Endothelial cell of umbilical vein (primary cell): ENCODE data around the gene C13orf46. TPM values are rescaled to one million over a fixed set of nuclear protein-coding genes. Genes with fewer than 3 reads are reported as not detected.

Experiments
- BruUV-seq: library from RNA; stranded (reverse); fragments of 400-500 nt; replicated peaks from 2 replicates; lab custom pipeline; 2021; lab: Mats Ljungman, UMichigan
- CTCF ChIA-PET: fragments of 300-600, 350-600 bp; sonication (Branson Sonifier 250); formaldehyde crosslinking; loops from one replicate; lab custom pipeline; 2021; ENCODE audit warnings: antibody characterized with exemption, inconsistent platforms; lab: Charles Lee
- POLR2A ChIA-PET: fragments of 300-600, 350-600 bp; sonication (Branson Sonifier 250); formaldehyde crosslinking; loops from one replicate; lab custom pipeline; 2021; ENCODE audit warnings: antibody characterized with exemption, inconsistent platforms; lab: Charles Lee
- DNase-seq: peaks from one replicate; pipeline ENCODE4 v3.0.0-alpha.2; 2011; ENCODE audit warnings: low read depth, low spot score
- FAIRE-seq: peaks from 2 replicates; lab custom pipeline; 2011; peaks lifted over from hg19 to GRCh38; lab: Jason Lieb, UNC
- H2AFZ ChIP-seq: 2 replicates; pipeline ENCODE4 v1.6.0; 2012; ENCODE audit warnings: low read depth, low read length, control low read depth, inconsistent platforms
- H3K27ac ChIP-seq: 2 replicates; pipeline ENCODE4 v1.5.1; 2011; ENCODE audit warnings: low read depth, mild to moderate bottlenecking, control low read depth, low read length, moderate library complexity; ENCODE audit not compliant: insufficient read depth
- H3K27me3 ChIP-seq, 2 experiments: 2 replicates each; pipeline versions ENCODE4 v1.6.0 to v1.6.1; 2011; ENCODE audit warnings: low read length in 2 of 2, mixed read lengths in 1 of 2; ENCODE audit not compliant: control insufficient read depth in 2 of 2, insufficient read depth in 2 of 2
- H3K36me3 ChIP-seq, 2 experiments: 2 replicates in 1 of 2; 3 replicates in 1 of 2; pipeline ENCODE4 v1.5.1; 2011; ENCODE audit warnings: low read length in 2 of 2, mild to moderate bottlenecking in 1 of 2, moderate library complexity in 1 of 2; ENCODE audit not compliant: control insufficient read depth in 2 of 2, insufficient read depth in 2 of 2; ENCODE audit errors: extremely low read depth in 1 of 2
- H3K4me1 ChIP-seq: 3 replicates; pipeline ENCODE4 v1.5.1; 2011; ENCODE audit warnings: mild to moderate bottlenecking, low read length; ENCODE audit not compliant: control insufficient read depth, insufficient read depth; ENCODE audit errors: extremely low read depth
- H3K4me2 ChIP-seq: 2 replicates; pipeline ENCODE4 v1.6.1; 2011; ENCODE audit warnings: low read length, control low read depth, mixed read lengths; ENCODE audit not compliant: insufficient read depth
- H3K4me3 ChIP-seq, 3 experiments: fragments of 200-600 bp in 1 of 3; sonication (generic), shearing (Covaris generic) in 1 of 3; replicated peaks in 1 of 3; 2 replicates each; pipeline ENCODE4 v1.5.1; 2011 to 2016; ENCODE audit warnings: control low read depth in 3 of 3, low read length in 3 of 3, mild to moderate bottlenecking in 2 of 3, inconsistent platforms in 1 of 3, low read depth in 1 of 3, moderate library complexity in 1 of 3; ENCODE audit not compliant: insufficient read depth in 1 of 3
- H3K79me2 ChIP-seq: 2 replicates; pipeline ENCODE4 v1.6.0; 2012; ENCODE audit warnings: low read length, inconsistent platforms; ENCODE audit not compliant: control insufficient read depth, insufficient read depth
- H3K9ac ChIP-seq: replicated peaks from 2 replicates; pipeline ENCODE3; 2011; ENCODE audit warnings: low read length, control low read depth; ENCODE audit not compliant: insufficient read depth; ENCODE audit errors: extremely low read depth
- H3K9me1 ChIP-seq: replicated peaks from 3 replicates; pipeline ENCODE4 v1.6.0; 2011; ENCODE audit warnings: mild to moderate bottlenecking, low read length; ENCODE audit not compliant: control insufficient read depth, insufficient read depth; ENCODE audit errors: extremely low read depth
- H3K9me3 ChIP-seq: replicated peaks from 2 replicates; pipeline ENCODE4 v1.5.1; 2012; ENCODE audit warnings: low read length, inconsistent platforms; ENCODE audit not compliant: control insufficient read depth, insufficient read depth
- H4K20me1 ChIP-seq: replicated peaks from 2 replicates; pipeline ENCODE3; 2011; ENCODE audit warnings: mild to moderate bottlenecking, low read length; ENCODE audit not compliant: control insufficient read depth, insufficient read depth; ENCODE audit errors: extremely low read depth
- CTCF ChIP-seq, 2 donors: IDR thresholded peaks; 1 replicate in 1 of 2; 2 replicates in 1 of 2; pipeline ENCODE4 v1.5.1; 2011; ENCODE audit warnings: low read length in 2 of 2, mild to moderate bottlenecking in 2 of 2, moderate library complexity in 2 of 2, control low read depth in 1 of 2, inconsistent platforms in 1 of 2, low read depth in 1 of 2; ENCODE audit not compliant: insufficient read depth in 1 of 2; ENCODE audit errors: extremely low read depth in 1 of 2
- EZH2 ChIP-seq: IDR thresholded peaks from 2 replicates; pipeline ENCODE4 v1.6.1; 2012; ENCODE audit warnings: borderline replicate concordance, low read depth, mild to moderate bottlenecking, moderate library complexity, low read length, inconsistent platforms; ENCODE audit not compliant: severe bottlenecking
- FOS ChIP-seq: IDR thresholded peaks from 2 replicates; pipeline ENCODE4 v1.6.1; 2011; ENCODE audit warnings: mild to moderate bottlenecking, low read length, moderate library complexity, borderline replicate concordance; ENCODE audit not compliant: insufficient read depth
- GATA2 ChIP-seq: IDR thresholded peaks from 2 replicates; pipeline ENCODE4 v1.7.0; 2011; ENCODE audit warnings: low read depth, mild to moderate bottlenecking, moderate library complexity, mixed read lengths, low read length; ENCODE audit not compliant: insufficient read length, insufficient read depth
- JUN ChIP-seq: IDR thresholded peaks from 2 replicates; pipeline ENCODE4 v1.6.1; 2011; ENCODE audit warnings: borderline replicate concordance, low read depth; ENCODE audit not compliant: insufficient read length, insufficient read depth
- MYC ChIP-seq: IDR thresholded peaks from one replicate; pipeline ENCODE4 v1.6.1; 2011; ENCODE audit warnings: mild to moderate bottlenecking, low read depth, low read length
- POLR2A ChIP-seq: IDR thresholded peaks from 2 replicates; pipeline ENCODE4 v1.6.1; 2012; ENCODE audit warnings: low read depth, mild to moderate bottlenecking, control low read depth, low read length
- POLR2AphosphoS5 ChIP-seq: IDR thresholded peaks from 2 replicates; pipeline ENCODE4 v1.6.1; 2012; ENCODE audit warnings: low read depth, mild to moderate bottlenecking, control low read depth, low read length, moderate library complexity; ENCODE audit not compliant: insufficient read depth
- dilution Hi-C: fragments of 300-500 bp; cut with MboI; formaldehyde crosslinking; loops from one replicate; pipeline ENCODE4 v1.15.0; 2019; ENCODE audit warnings: low sequenced_read_pairs; ENCODE audit not compliant: extremely low pct_ligation_motif_present
- intact Hi-C: fragments of 100-400 bp; cut with micrococcal nuclease; formaldehyde crosslinking; loops from one replicate; pipeline ENCODE4 v1.10.0; 2022
- polyA plus RNA-seq, 4 experiments: library from polyadenylated mRNA; depleted of rRNA in 3 of 4; stranded (reverse) in 3 of 4; unstranded in 1 of 4; fragments of >200 nt; gene quantifications; 2 replicates each; pipeline versions ENCODE4 v1.2.1 to v1.2.3, GENCODE V29; 2011 to 2012; ENCODE audit warnings: missing spikeins in 1 of 4
- total RNA-seq: library from RNA; stranded (reverse); gene quantifications from 2 replicates; pipeline ENCODE4 v1.2.3, GENCODE V29; 2021
- TF ChIP-seq, protein P1 (sequence below): IDR thresholded peaks from 2 replicates; pipeline ENCODE4 v1.6.1; 2011; ENCODE audit not compliant: insufficient read depth, insufficient read length

C13orf46 gene
- total and polyA plus RNA-seq, 2 donors (not counting 3 experiments of a cell fraction or from before 2014, with no cell fraction given): 1.3 to 1.7 TPM

GRCh38 chr13:113955235-113955634 lies 18.6 kb downstream of the C13orf46 start:
- Histone ChIP-seq H3K4me2 (no peak overlapping the region), H3K4me1 (no peaks in the 10 kb centered on the region), H3K27me3 (no peaks in the 10 kb centered on the region), H4K20me1 (no peaks in the 10 kb centered on the region), H2AFZ (no peak overlapping the region), H3K79me2 (no peaks in the 10 kb centered on the region), H3K9me3 (no peaks in the 10 kb centered on the region), H3K9ac (no peak overlapping the region), H3K9me1 (no peaks in the 10 kb centered on the region), H3K27ac (no peak overlapping the region), H3K36me3 (no peaks in the 10 kb centered on the region), H3K4me3 (no peak overlapping the region)
- FAIRE-seq: no peak
- ChIA-PET CTCF (no interaction called here), POLR2A (no interaction called here)
- TF ChIP-seq EZH2 (no peak), POLR2AphosphoS5 (no peak), POLR2A (no peak), CTCF (IDR thresholded peaks at IDR 0.05; ENCODE audit: extremely low read depth in 1 of 2, insufficient read depth in 1 of 2, low read depth in 1 of 2, low read length in 2 of 2) (no peak), FOS (no peak), MYC (no peak), JUN (no peak), GATA2 (no peak)
- TF ChIP-seq, protein P1, sequence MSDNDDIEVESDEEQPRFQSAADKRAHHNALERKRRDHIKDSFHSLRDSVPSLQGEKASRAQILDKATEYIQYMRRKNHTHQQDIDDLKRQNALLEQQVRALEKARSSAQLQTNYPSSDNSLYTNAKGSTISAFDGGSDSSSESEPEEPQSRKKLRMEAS: no peak
- dilution Hi-C loops (no loop called here), intact Hi-C loops (no loop called here)
- DNase-seq: no peak
- no TSS peak for BruUV-seq
